ENCODE results near the gene MACROD1. TPM values are rescaled to one million over a fixed set of nuclear protein-coding genes. Genes with fewer than 3 reads are reported as not detected.

Gene MACROD1
- total RNA-seq, 1 experiment from 2014 or later, result 36.9 TPM

DNA sequence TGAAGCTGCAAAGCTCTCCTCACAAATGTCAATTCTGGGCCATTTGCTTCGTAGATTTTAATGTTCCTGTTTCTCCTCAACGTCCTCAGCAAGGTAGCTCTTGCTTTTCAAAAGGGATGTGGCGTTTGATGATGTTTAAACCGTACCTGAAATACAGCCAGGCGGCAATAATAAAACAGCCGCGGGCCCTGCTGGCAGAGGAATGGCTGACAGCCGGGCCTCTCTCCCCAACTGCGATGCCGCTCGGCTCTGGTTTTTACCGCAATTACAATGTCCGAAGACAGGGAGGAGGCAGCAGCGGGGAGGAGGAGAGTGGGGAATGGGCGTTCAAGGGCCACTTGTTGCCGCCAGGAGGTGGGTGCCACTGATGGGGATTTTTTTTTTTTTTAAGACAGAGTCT lies 27.5 kb downstream of the MACROD1 start:
- peaks cover 54% of the 10 kb centered on the region for H3K27me3 Mint-ChIP-seq (ENCODE audit: low read depth)
- no peaks in the 10 kb centered on the region for H3K9me3 Mint-ChIP-seq
- H3K4me3 Mint-ChIP-seq, result no peak overlapping the region
- H3K4me1 Mint-ChIP-seq, result no peaks in the 10 kb centered on the region
- DNase-seq (ENCODE audit: low spot score), result no peak
- H3K27ac Mint-ChIP-seq, result no peak overlapping the region
- ChIA-PET POLR2A (interaction anchor here (0.7 kb wide), 1 partner anchor 9 kb away, joined by 3 read pairs; no protein-coding TSS in a partner anchor), CTCF (interaction anchor here (0.6 to 2.1 kb wide), 5 partner anchors 10 to 203 kb away, joined by 3 to 7 read pairs (median 5); no protein-coding TSS in a partner anchor)
- H3K36me3 Mint-ChIP-seq, result no peaks in the 10 kb centered on the region
- no peak for ATAC-seq
- TF ChIP-seq TEAD1 (CRISPR knock-in tag; IDR thresholded peaks at IDR 0.05), result no peak
- no peak for TF ChIP-seq USF2 (CRISPR knock-in tag; IDR thresholded peaks at IDR 0.05)
- TF ChIP-seq ETV6 (CRISPR knock-in tag; IDR thresholded peaks at IDR 0.05), result no peak
- TF ChIP-seq, protein P1, sequence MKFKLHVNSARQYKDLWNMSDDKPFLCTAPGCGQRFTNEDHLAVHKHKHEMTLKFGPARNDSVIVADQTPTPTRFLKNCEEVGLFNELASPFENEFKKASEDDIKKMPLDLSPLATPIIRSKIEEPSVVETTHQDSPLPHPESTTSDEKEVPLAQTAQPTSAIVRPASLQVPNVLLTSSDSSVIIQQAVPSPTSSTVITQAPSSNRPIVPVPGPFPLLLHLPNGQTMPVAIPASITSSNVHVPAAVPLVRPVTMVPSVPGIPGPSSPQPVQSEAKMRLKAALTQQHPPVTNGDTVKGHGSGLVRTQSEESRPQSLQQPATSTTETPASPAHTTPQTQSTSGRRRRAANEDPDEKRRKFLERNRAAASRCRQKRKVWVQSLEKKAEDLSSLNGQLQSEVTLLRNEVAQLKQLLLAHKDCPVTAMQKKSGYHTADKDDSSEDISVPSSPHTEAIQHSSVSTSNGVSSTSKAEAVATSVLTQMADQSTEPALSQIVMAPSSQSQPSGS (CRISPR knock-in tag; IDR thresholded peaks at IDR 0.05; ENCODE audit: borderline replicate concordance, low read depth), result no peak
- no peak for TF ChIP-seq ZSCAN18 (CRISPR knock-in tag; IDR thresholded peaks at IDR 0.05)
- TF ChIP-seq MAX (CRISPR knock-in tag; IDR thresholded peaks at IDR 0.05), result no peak
- TF ChIP-seq MYBL2 (CRISPR knock-in tag; IDR thresholded peaks at IDR 0.05), result no peak
- no peak for TF ChIP-seq EMX1 (CRISPR knock-in tag; IDR thresholded peaks at IDR 0.05)
- TF ChIP-seq, protein P2, sequence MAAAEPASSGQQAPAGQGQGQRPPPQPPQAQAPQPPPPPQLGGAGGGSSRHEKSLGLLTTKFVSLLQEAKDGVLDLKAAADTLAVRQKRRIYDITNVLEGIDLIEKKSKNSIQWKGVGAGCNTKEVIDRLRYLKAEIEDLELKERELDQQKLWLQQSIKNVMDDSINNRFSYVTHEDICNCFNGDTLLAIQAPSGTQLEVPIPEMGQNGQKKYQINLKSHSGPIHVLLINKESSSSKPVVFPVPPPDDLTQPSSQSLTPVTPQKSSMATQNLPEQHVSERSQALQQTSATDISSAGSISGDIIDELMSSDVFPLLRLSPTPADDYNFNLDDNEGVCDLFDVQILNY (CRISPR knock-in tag; IDR thresholded peaks at IDR 0.05), result no peak
- TF ChIP-seq FOXK1 (CRISPR knock-in tag; IDR thresholded peaks at IDR 0.05), result no peak
- no peak for TF ChIP-seq CREB1 (CRISPR knock-in tag; IDR thresholded peaks at IDR 0.05)
- TF ChIP-seq ZNF532 (CRISPR knock-in tag; IDR thresholded peaks at IDR 0.05; ENCODE audit: borderline replicate concordance), result no peak
- no peak for TF ChIP-seq ZNF138 (CRISPR knock-in tag; conservative IDR thresholded peaks at IDR 0.05)
- no peak for TF ChIP-seq OVOL2 (CRISPR knock-in tag; IDR thresholded peaks at IDR 0.05; ENCODE audit: borderline replicate concordance)
- no peak for TF ChIP-seq TP53 (CRISPR knock-in tag; IDR thresholded peaks at IDR 0.05)
- TF ChIP-seq PRRX2 (CRISPR knock-in tag; IDR thresholded peaks at IDR 0.05), result no peak
- no peak for TF ChIP-seq ZNF263 (CRISPR knock-in tag; IDR thresholded peaks at IDR 0.05; ENCODE audit: low read depth)
- TF ChIP-seq PRDM15 (CRISPR knock-in tag; IDR thresholded peaks at IDR 0.05), result no peak
- TF ChIP-seq, protein P3, sequence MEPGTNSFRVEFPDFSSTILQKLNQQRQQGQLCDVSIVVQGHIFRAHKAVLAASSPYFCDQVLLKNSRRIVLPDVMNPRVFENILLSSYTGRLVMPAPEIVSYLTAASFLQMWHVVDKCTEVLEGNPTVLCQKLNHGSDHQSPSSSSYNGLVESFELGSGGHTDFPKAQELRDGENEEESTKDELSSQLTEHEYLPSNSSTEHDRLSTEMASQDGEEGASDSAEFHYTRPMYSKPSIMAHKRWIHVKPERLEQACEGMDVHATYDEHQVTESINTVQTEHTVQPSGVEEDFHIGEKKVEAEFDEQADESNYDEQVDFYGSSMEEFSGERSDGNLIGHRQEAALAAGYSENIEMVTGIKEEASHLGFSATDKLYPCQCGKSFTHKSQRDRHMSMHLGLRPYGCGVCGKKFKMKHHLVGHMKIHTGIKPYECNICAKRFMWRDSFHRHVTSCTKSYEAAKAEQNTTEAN (CRISPR knock-in tag; IDR thresholded peaks at IDR 0.05), result no peak
- TF ChIP-seq, protein P4, sequence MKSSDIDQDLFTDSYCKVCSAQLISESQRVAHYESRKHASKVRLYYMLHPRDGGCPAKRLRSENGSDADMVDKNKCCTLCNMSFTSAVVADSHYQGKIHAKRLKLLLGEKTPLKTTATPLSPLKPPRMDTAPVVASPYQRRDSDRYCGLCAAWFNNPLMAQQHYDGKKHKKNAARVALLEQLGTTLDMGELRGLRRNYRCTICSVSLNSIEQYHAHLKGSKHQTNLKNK (CRISPR knock-in tag; IDR thresholded peaks at IDR 0.05), result no peak

Data from WTC11 (cell line).